Hepatic stellate cell (primary cell): ENCODE results near the gene TMEM233.
A peak's percentile ranks its signal among the peaks of the same experiment; 100 is the strongest.

Experiments used
- DNase-seq: peaks from one replicate; pipeline ENCODE4 v3.0.0; 2011; ENCODE audit warnings: low spot score

The TMEM233 gene

GRCh38 chr12:119659289-119659897 lies 65.8 kb downstream of the TMEM233 start:
- DNase-seq = peak; percentile 29

- no peak for DNase-seq
Observed at GRCh38 chr12:119660076-119660475, 66.5 kb downstream of the TMEM233 start.

- no peak for DNase-seq
Observed at GRCh38 chr12:119661882-119662281, 68.3 kb downstream of the TMEM233 start.

- DNase-seq = no peak
Observed at GRCh38 chr12:119664642-119665041, 71.1 kb downstream of the TMEM233 start.

- no peak for DNase-seq
Observed at GRCh38 chr12:119665164-119665929, 71.8 kb downstream of the TMEM233 start.

GRCh38 chr12:119666226-119666795 lies 72.7 kb downstream of the TMEM233 start:
- no peak for DNase-seq

- DNase-seq = no peak
Observed at GRCh38 chr12:119666900-119667576, 73.5 kb downstream of the TMEM233 start.

- peak; percentile 98 for DNase-seq
Observed at GRCh38 chr12:119667577-119668323, 74.2 kb downstream of the TMEM233 start, which contains the start of gene PRKAB1. Gene PRKAB1, plus strand, starts transcription at chr12:119668133. Its CDS starts 112 bp downstream, at chr12:119668245.

- peak; percentile 18 for DNase-seq
Observed at GRCh38 chr12:119668324-119668841, 74.8 kb downstream of the TMEM233 start.

GRCh38 chr12:119669744-119670472 lies 76.3 kb downstream of the TMEM233 start:
- no peak for DNase-seq

- DNase-seq = no peak
Observed at GRCh38 chr12:119671070-119671469, 77.5 kb downstream of the TMEM233 start.

GRCh38 chr12:119672194-119672593 lies 78.6 kb downstream of the TMEM233 start:
- DNase-seq = no peak

- no peak for DNase-seq
Observed at GRCh38 chr12:119673634-119674033, 80.1 kb downstream of the TMEM233 start.

GRCh38 chr12:119674560-119674959 lies 81.0 kb downstream of the TMEM233 start:
- no peak for DNase-seq

GRCh38 chr12:119676022-119676421 lies 82.4 kb downstream of the TMEM233 start:
- DNase-seq = no peak

- DNase-seq = no peak
Observed at GRCh38 chr12:119676573-119676972, 83.0 kb downstream of the TMEM233 start.

- no peak for DNase-seq
Observed at GRCh38 chr12:119678459-119678858, 84.9 kb downstream of the TMEM233 start.

- no peak for DNase-seq
Observed at GRCh38 chr12:119679081-119679480, 85.5 kb downstream of the TMEM233 start.

- DNase-seq = no peak
Observed at GRCh38 chr12:119679490-119679889, 85.9 kb downstream of the TMEM233 start.

- DNase-seq = no peak
Observed at GRCh38 chr12:119681111-119681510, 87.5 kb downstream of the TMEM233 start.
